ENCODE measurements around the gene BICD2. TPM values are rescaled to one million over a fixed set of nuclear protein-coding genes. Genes with fewer than 3 reads are reported as not detected.

BICD2 gene
- total and polyA plus RNA-seq, 10 of the 15 experiments (the other 5 are each of a cell fraction or from before 2014, with no cell fraction given) = 5.3 to 25.5 (median 14.4) TPM

GRCh38 chr9:92723801-92724323 is 40.8 kb downstream of the BICD2 start (continued):
- TF ChIP-seq CBFB (IDR thresholded peaks at IDR 0.05; ENCODE audit: low read depth) = no peak
- TF ChIP-seq, protein P1, sequence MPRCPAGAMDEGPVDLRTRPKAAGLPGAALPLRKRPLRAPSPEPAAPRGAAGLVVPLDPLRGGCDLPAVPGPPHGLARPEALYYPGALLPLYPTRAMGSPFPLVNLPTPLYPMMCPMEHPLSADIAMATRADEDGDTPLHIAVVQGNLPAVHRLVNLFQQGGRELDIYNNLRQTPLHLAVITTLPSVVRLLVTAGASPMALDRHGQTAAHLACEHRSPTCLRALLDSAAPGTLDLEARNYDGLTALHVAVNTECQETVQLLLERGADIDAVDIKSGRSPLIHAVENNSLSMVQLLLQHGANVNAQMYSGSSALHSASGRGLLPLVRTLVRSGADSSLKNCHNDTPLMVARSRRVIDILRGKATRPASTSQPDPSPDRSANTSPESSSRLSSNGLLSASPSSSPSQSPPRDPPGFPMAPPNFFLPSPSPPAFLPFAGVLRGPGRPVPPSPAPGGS (IDR thresholded peaks at IDR 0.05; ENCODE audit: borderline replicate concordance, insufficient read depth, low read depth, low read length, poor library complexity, severe bottlenecking) = no peak
- TF ChIP-seq WRNIP1 (IDR thresholded peaks at IDR 0.05; ENCODE audit: borderline replicate concordance, low read depth, low read length) = no peak
- TF ChIP-seq ZBTB40 (IDR thresholded peaks at IDR 0.05; ENCODE audit: borderline replicate concordance) = no peak
- TF ChIP-seq CHD4 (IDR thresholded peaks at IDR 0.05) = no peak
- no peak for TF ChIP-seq MTA3 (IDR thresholded peaks at IDR 0.05; ENCODE audit: borderline replicate concordance, low read length)

DNA sequence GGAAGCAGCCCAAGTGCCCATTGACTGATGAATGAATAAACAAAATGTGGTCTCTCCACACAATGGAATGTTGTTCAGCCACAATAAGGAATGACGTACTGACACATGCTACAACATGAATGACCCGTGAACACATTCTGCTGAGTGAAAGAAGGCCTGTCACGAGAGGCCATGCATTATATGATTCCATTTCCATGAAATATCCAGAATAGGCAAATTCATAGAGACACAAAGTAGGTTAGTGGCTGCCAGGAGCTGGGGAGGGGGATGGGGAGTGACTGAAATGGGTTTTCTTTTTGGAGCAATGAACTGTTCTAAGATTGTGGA is 41.4 kb downstream of the BICD2 start:
- in situ Hi-C loops (cut with MboI) (no loop called here), intact Hi-C loops (cut with micrococcal nuclease; ENCODE audit: unreplicated experiment) (no loop called here)
- BruUV-seq (replicated peaks) = no TSS peak
- no peak overlapping the region for H3K27ac ChIP-seq (ENCODE audit: control insufficient read depth, insufficient read depth)
- H3K4me3 ChIP-seq = no peak overlapping the region
- no peak overlapping the region for H2AFZ ChIP-seq (ENCODE audit: control insufficient read depth, low read depth, low read length)
- peaks cover 2% of the 10 kb centered on the region for H4K20me1 ChIP-seq (ENCODE audit: control insufficient read depth, insufficient read depth)
- H3K4me2 ChIP-seq (ENCODE audit: control insufficient read depth, insufficient read depth) = no peak overlapping the region
- 89% methylated on average over 3 of the region's 3 CpGs for WGBS (ENCODE audit: insufficient coverage, insufficient replicate concordance, low lambda C conversion rate, missing lambda C conversion rate)
- ATAC-seq (no peak), FAIRE-seq (no peak), DNase-seq (ENCODE audit: low read depth, low spot score) (no peak)
- peaks cover 28 to 61% of the 10 kb centered on the region in 2 experiments for H3K36me3 ChIP-seq (ENCODE audit: control insufficient read depth in 2 of 2, insufficient read depth in 2 of 2, low read length in 1 of 2)
- H3K9ac ChIP-seq (ENCODE audit: control insufficient read depth, insufficient read depth, low read length) = no peak overlapping the region
- H3K9me3 ChIP-seq (replicated peaks; ENCODE audit: control insufficient read depth, insufficient read depth, low read length) = no peaks in the 10 kb centered on the region
- H3K27me3 ChIP-seq (replicated peaks in 1 of 2; ENCODE audit: control insufficient read depth in 2 of 2, insufficient read depth in 2 of 2, low read length in 1 of 2) = no peaks in the 10 kb centered on the region
- ChIA-PET RAD21 (ENCODE audit: unreplicated experiment) (no interaction called here), POLR2A (no interaction called here), CTCF (no interaction called here), SMC1A (ENCODE audit: uncharacterized antibody, unreplicated experiment) (no interaction called here)
- H3K4me1 ChIP-seq (ENCODE audit: control insufficient read depth, insufficient read depth, low read length) = peaks cover 31% of the 10 kb centered on the region
- H3K79me2 ChIP-seq (ENCODE audit: control insufficient read depth, insufficient read depth, low read length) = no peaks in the 10 kb centered on the region; the same call in 1 of the 2 replicates
- TF ChIP-seq ASH2L (IDR thresholded peaks at IDR 0.05; ENCODE audit: borderline replicate concordance, low read depth) (no peak), NFYB (IDR thresholded peaks at IDR 0.05; ENCODE audit: insufficient read depth, low read depth, low read length) (no peak), EP300 (IDR thresholded peaks at IDR 0.05; ENCODE audit: borderline replicate concordance in 1 of 2, control insufficient read depth in 1 of 2, low read depth in 2 of 2, low read length in 2 of 2) (no peak), ATF2 (IDR thresholded peaks at IDR 0.05; ENCODE audit: low read length) (no peak), CHD4 (IDR thresholded peaks at IDR 0.05) (no peak), SUZ12 (IDR thresholded peaks at IDR 0.05; ENCODE audit: unreplicated experiment) (no peak), HCFC1 (IDR thresholded peaks at IDR 0.05; ENCODE audit: low read length) (no peak), SIX5 (IDR thresholded peaks at IDR 0.05; ENCODE audit: low read depth, low read length, severe bottlenecking) (no peak)
- TF ChIP-seq, protein P2, sequence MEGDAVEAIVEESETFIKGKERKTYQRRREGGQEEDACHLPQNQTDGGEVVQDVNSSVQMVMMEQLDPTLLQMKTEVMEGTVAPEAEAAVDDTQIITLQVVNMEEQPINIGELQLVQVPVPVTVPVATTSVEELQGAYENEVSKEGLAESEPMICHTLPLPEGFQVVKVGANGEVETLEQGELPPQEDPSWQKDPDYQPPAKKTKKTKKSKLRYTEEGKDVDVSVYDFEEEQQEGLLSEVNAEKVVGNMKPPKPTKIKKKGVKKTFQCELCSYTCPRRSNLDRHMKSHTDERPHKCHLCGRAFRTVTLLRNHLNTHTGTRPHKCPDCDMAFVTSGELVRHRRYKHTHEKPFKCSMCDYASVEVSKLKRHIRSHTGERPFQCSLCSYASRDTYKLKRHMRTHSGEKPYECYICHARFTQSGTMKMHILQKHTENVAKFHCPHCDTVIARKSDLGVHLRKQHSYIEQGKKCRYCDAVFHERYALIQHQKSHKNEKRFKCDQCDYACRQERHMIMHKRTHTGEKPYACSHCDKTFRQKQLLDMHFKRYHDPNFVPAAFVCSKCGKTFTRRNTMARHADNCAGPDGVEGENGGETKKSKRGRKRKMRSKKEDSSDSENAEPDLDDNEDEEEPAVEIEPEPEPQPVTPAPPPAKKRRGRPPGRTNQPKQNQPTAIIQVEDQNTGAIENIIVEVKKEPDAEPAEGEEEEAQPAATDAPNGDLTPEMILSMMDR (IDR thresholded peaks at IDR 0.05 in 2 of 3, conservative IDR thresholded peaks at IDR 0.05 in 1 of 3; ENCODE audit: control insufficient read depth in 2 of 3, extremely low read depth in 1 of 3, insufficient read depth in 1 of 3, low read depth in 3 of 3, low read length in 3 of 3) = no peak
